ENCODE measurements around the gene PPIA.
"Not testable (repeated sequence)": the region's sequence is repeated elsewhere in the genome, so short reads cannot be mapped to it uniquely, and the experiment has no call there.

Gene PPIA

GRCh38 chr7:44823255-44823781 lies 26.8 kb downstream of the PPIA start:
- ATAC-seq (no peak), DNase-seq (ENCODE audit: low spot score in 2 of 2) (no peak)
- H3K36me3 Mint-ChIP-seq: peaks cover 28% of the 10 kb centered on the region
- H3K9me3 Mint-ChIP-seq: no peaks in the 10 kb centered on the region
- peaks cover 21% of the 10 kb centered on the region for H3K4me1 Mint-ChIP-seq
- no peak overlapping the region for H3K4me3 Mint-ChIP-seq
- H3K27ac Mint-ChIP-seq: peak overlapping the region; percentile 85

DNA sequence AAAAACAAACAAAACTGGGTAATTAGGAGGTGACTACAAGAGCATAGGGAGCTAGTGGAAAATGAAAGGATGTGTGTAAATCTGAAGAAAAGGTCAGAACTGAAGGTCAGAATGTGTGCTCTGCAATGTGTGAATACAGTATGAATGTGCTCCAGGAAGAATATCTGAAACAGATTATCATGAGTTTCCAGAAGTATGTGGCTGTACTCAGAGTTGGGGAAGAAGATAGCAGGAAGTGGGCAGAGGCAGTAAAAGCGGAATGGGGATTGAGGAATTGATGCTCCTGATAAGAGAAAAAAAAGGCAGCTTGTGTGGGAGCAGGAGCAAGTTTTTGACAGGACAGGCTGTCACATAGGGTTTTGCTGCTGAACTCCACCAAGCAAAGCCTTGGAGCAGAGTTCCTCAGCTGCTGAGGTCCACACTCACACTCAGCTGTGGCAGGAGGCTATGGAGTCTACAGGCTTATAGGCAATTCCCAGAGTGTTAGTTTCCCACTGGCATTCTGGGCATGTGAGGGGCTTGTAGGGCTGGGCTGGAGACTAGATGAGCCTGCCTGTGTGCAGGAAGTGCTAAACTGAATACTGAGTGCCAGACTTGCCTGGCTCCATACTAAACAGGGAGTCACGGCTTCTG lies 28.5 kb downstream of the PPIA start:
- peak; percentile 59 for ATAC-seq
- Mint-ChIP-seq H3K4me1 (peaks cover 21% of the 10 kb centered on the region), H3K4me3 (no peak overlapping the region), H3K9me3 (no peaks in the 10 kb centered on the region), H3K36me3 (peaks cover 45% of the 10 kb centered on the region), H3K27ac (peak overlapping the region; percentile 85)
- DNase-seq (ENCODE audit: low spot score in 2 of 2): no peak

DNA sequence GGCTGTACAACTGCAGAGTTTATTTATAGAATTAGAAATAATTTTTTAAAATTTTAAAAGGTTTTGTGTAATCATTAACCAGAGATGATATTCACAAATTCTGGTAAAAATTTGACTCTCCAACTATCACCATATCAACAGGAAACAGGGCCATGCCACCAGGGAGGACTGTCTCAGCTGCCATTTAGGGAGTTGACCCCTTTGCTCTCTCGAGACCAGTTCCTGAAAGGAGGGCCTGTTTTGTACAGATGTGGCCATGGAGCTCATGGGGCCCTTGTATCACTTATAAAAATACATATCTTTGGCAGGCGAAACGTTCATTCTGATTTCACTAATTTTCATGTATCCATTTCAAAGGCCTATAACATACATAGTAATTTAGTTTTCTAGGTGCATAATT lies 31.1 kb downstream of the PPIA start:
- H3K4me3 Mint-ChIP-seq: no peak overlapping the region
- H3K9me3 Mint-ChIP-seq: no peaks in the 10 kb centered on the region
- ATAC-seq (no peak), DNase-seq (ENCODE audit: low spot score in 2 of 2) (no peak)
- peaks cover 70% of the 10 kb centered on the region for H3K36me3 Mint-ChIP-seq
- peaks cover 10% of the 10 kb centered on the region for H3K4me1 Mint-ChIP-seq
- peak overlapping the region; percentile 44 for H3K27ac Mint-ChIP-seq

DNA sequence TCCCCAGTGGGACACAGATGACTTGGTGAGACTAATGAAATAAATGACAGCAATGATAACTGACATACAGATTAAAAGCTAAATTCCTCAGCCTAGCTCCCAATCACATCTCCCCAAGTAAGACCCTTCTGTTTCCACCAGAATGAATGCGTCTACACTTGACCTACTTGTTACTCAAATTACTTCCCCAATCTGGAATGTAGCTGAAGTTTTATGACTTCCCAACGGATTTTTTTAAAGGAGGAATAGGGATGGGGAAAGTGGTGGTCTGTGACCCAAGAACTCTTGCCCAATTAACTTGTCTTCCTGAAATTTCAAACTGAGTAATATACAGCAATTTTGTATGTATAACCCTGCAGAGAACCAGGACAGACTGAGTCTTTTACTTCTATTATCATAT lies 42.3 kb downstream of the PPIA start:
- DNase-seq (ENCODE audit: low spot score in 2 of 2) (no peak), ATAC-seq (no peak)
- Mint-ChIP-seq H3K4me3 (no peak overlapping the region), H3K36me3 (peaks cover 100% of the 10 kb centered on the region), H3K27ac (peak overlapping the region; percentile 74), H3K4me1 (peaks cover 13% of the 10 kb centered on the region), H3K9me3 (no peaks in the 10 kb centered on the region)

DNA sequence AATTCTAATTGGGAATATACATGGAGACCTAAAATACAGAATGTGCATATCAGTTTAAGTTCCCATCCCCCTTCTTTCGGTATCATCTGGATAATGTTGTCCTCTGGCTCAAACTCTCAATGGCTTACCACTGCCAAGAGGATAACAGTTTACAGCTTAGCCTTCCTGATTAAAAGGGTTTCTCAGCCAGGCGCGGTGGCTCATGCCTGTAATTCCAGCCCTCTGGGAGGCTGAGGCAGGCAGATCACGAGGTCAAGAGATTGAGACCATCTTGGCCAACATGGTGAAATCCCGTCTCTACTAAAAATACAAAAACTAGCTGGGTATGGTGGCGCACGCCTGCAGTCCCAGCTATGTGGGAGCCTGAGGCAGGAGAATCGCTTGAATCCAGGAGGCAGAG lies 46.2 kb downstream of the PPIA start:
- DNase-seq (ENCODE audit: low spot score in 2 of 2); H3K9me3 Mint-ChIP-seq; ATAC-seq; H3K4me3 Mint-ChIP-seq: not testable (repeated sequence)
- Mint-ChIP-seq H3K36me3 (peaks cover 94% of the 10 kb centered on the region), H3K27ac (peak overlapping the region; percentile 27), H3K4me1 (peaks cover 30% of the 10 kb centered on the region)

- not testable (repeated sequence) for H3K4me3 Mint-ChIP-seq; DNase-seq (ENCODE audit: low spot score in 2 of 2); H3K9me3 Mint-ChIP-seq; H3K27ac Mint-ChIP-seq; ATAC-seq
- Mint-ChIP-seq H3K4me1 (peaks cover 30% of the 10 kb centered on the region), H3K36me3 (peaks cover 94% of the 10 kb centered on the region)
Observed at GRCh38 chr7:44843440-44843839, 47.0 kb downstream of the PPIA start.

DNA sequence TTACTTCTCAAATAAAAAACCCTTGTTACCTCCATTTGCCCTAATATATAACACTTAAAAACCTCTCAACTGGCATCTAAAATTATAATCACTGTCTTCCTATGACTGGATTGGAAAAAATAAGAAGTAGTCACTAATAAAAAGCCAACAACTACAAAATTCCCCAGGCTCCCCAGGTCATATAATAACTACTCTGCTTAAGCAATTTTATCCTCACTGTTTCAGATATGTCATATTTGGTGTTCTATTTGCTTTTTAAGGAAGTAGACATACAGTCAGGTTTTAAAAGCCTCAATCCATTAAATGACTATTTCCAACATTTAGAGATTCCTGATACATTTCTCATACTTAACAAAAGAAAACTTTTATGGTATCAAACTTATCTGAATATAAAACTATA lies 49.0 kb downstream of the PPIA start:
- H3K4me3 Mint-ChIP-seq: peak overlapping the region; percentile 83

GRCh38 chr7:44846390-44846789 lies 49.9 kb downstream of the PPIA start:
- peaks cover 78% of the 10 kb centered on the region for H3K36me3 Mint-ChIP-seq
- peak overlapping the region; percentile 83 for H3K4me3 Mint-ChIP-seq
- peaks cover 46% of the 10 kb centered on the region for H3K4me1 Mint-ChIP-seq

More for the DNA sequence above, 49.0 kb downstream of the PPIA start:
- peaks cover 45% of the 10 kb centered on the region for H3K4me1 Mint-ChIP-seq
- H3K36me3 Mint-ChIP-seq: peaks cover 87% of the 10 kb centered on the region
- no peaks in the 10 kb centered on the region for H3K9me3 Mint-ChIP-seq
- peak overlapping the region; percentile 95 for H3K27ac Mint-ChIP-seq
- ATAC-seq: no peak
- no peak for DNase-seq (ENCODE audit: low spot score in 2 of 2)

GRCh38 chr7:44846816-44847508 lies 50.5 kb downstream of the PPIA start:
- Mint-ChIP-seq H3K27ac (peak overlapping the region; percentile 95), H3K4me1 (peaks cover 41% of the 10 kb centered on the region), H3K9me3 (no peaks in the 10 kb centered on the region), H3K4me3 (peak overlapping the region; percentile 83), H3K36me3 (peaks cover 72% of the 10 kb centered on the region)
- ATAC-seq (no peak), DNase-seq (ENCODE audit: low spot score in 2 of 2) (no peak)

More at GRCh38 chr7:44846390-44846789, 49.9 kb downstream of the PPIA start:
- peak overlapping the region; percentile 95 for H3K27ac Mint-ChIP-seq
- not testable (repeated sequence) for DNase-seq (ENCODE audit: low spot score in 2 of 2); H3K9me3 Mint-ChIP-seq; ATAC-seq

GRCh38 chr7:44847509-44847919 lies 51.0 kb downstream of the PPIA start:
- peak overlapping the region; percentile 83 for H3K4me3 Mint-ChIP-seq
- H3K4me1 Mint-ChIP-seq: peaks cover 35% of the 10 kb centered on the region
- ATAC-seq: peak; percentile 82
- H3K9me3 Mint-ChIP-seq: no peaks in the 10 kb centered on the region
- peak; percentile 86 to 93 for DNase-seq (ENCODE audit: low spot score in 2 of 2)
- peak overlapping the region; percentile 95 for H3K27ac Mint-ChIP-seq
- peaks cover 67% of the 10 kb centered on the region for H3K36me3 Mint-ChIP-seq

GRCh38 chr7:44847920-44848634 lies 51.6 kb downstream of the PPIA start, which contains the start of gene H2AZ2:
Gene H2AZ2, minus strand, starts transcription at chr7:44848087. Its CDS starts 116 bp downstream, at chr7:44847971.
- DNase-seq (ENCODE audit: low spot score in 2 of 2): peak; percentile 97 to 99
- Mint-ChIP-seq H3K27ac (peak within 1 kb of the TSS; percentile 95), H3K4me3 (peak within 1 kb of the TSS; percentile 83), H3K9me3 (no peaks in the 10 kb centered on the region), H3K36me3 (peaks cover 61% of the 10 kb centered on the region), H3K4me1 (peaks cover 33% of the 10 kb centered on the region)
- peak; percentile 91 for ATAC-seq

DNA sequence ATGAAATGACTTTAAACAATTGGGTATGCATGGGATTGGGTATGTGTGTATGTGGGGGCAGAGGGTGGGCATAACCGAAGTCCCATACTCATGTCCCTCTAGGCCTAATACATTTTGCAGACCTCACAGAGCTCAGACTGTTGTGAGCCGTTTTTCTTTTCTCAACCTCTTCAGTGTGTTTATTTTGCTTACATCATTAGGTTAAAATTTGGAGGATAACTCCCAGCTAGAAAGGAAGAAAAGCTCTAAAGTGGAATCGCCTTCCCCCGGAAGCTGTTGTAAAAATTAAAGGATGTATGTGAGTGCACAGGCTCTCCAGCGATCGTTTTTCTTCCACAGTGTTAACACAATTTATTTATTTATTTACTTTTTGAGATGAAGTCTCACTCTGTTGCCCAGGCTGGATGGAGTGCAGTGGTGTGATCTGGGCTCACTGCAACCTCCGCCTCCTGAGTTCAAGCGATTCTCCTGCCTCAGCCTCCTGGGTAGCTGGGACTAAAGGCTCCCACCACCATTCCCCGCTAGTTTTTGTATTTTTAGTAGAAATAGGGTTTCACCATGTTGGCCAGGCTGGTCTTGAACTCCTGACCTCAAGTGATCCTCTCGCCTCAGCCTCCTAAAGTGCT lies 52.9 kb downstream of the PPIA start:
- no peak for DNase-seq (ENCODE audit: low spot score in 2 of 2)
- H3K36me3 Mint-ChIP-seq: peaks cover 48% of the 10 kb centered on the region
- peak overlapping the region; percentile 95 for H3K27ac Mint-ChIP-seq

DNA sequence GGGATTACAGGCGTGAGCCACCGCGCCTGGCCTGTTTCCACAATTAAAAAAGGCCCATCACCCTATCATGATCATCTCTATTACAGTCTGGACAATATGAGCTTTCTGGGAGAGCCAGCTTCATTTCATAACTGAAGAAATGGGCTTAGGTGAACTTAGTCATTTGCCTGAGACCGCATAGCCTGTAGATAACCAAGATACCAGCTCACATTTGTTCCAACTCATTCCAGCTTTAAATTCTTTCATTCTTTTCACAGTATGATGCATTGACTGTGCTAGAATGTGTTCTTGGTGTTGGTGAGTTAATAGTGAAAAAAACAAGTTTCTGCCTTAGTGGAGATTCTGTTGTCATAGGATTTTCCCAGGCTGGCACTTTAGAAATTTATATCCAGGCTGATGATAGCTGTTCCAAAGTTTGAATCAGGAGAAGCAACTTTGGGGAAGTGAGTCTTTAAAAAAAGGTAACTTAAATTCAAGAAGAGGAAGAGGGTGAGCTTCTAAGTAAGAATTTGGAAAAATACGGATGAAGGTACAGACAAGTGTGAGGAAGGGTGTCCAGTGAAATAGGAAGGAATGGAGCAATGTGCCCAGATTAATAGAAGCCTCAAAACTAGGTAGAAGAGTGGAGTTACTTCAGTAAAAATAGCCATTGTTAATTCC lies 53.5 kb downstream of the PPIA start:
- DNase-seq (ENCODE audit: low spot score in 2 of 2) (no peak), ATAC-seq (no peak)
- Mint-ChIP-seq H3K9me3 (no peaks in the 10 kb centered on the region), H3K27ac (peak overlapping the region; percentile 95), H3K36me3 (peaks cover 46% of the 10 kb centered on the region), H3K4me1 (peaks cover 33% of the 10 kb centered on the region), H3K4me3 (peak overlapping the region; percentile 83)

More for the DNA sequence above, 52.9 kb downstream of the PPIA start:
- no peak for ATAC-seq
- H3K4me3 Mint-ChIP-seq: peak overlapping the region; percentile 83
- peaks cover 33% of the 10 kb centered on the region for H3K4me1 Mint-ChIP-seq
- H3K9me3 Mint-ChIP-seq: no peaks in the 10 kb centered on the region

DNA sequence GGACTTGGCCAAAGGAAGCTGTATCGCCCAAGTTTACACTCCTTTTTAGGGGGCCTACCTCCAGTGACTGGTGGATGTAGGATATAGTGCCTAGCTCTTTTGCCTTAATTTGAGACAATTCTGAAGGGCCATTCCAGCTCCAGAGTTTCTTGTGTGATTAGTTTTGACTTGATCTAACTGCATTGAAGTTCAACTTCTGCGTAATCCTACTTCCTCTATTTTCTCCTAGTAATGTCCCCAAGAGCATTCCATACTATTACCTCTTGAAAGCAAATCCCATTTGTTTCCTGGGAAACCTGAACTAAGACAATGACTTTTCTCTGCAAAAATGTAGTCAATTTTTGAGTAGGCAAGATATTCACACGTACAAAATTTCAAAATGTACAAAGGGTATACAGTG lies 56.1 kb downstream of the PPIA start:
- peaks cover 16% of the 10 kb centered on the region for H3K4me1 Mint-ChIP-seq
- ATAC-seq (no peak), DNase-seq (ENCODE audit: low spot score in 2 of 2) (no peak)
- no peak overlapping the region for H3K27ac Mint-ChIP-seq
- H3K36me3 Mint-ChIP-seq: peaks cover 22% of the 10 kb centered on the region
- no peak overlapping the region for H3K4me3 Mint-ChIP-seq
- H3K9me3 Mint-ChIP-seq: no peaks in the 10 kb centered on the region
